Right lung (tissue), 5 donors: ENCODE measurements around the gene MAN1A1. TPM values are rescaled to one million over a fixed set of nuclear protein-coding genes. Genes with fewer than 3 reads are reported as not detected.
"Not testable (repeated sequence)": the region's sequence is repeated elsewhere in the genome, so short reads cannot be mapped to it uniquely, and the experiment has no call there.

Experiments
- DNase-seq, 2 donors: peaks; one replicate each; pipeline ENCODE4 v3.0.0-alpha.2; 2013
- polyA plus RNA-seq, 5 donors: library from polyadenylated mRNA; unstranded; fragments of 120-200 nt; gene quantifications; one replicate each; pipeline versions ENCODE4 v1.2.1 to v1.2.3, GENCODE V29; 2013; ENCODE audit warnings: inconsistent platforms in 1 of 5, low replicate concordance in 1 of 5; ENCODE audit not compliant: insufficient read length in 5 of 5, insufficient read depth in 1 of 5

MAN1A1 gene
- polyA plus RNA-seq, 5 donors, result 35.8 to 72.9 (median 65.1) TPM

- no peak for DNase-seq
These were observed 176.7 kb downstream of the MAN1A1 start for GRCh38 chr6:119172824-119173223.

- DNase-seq, result no peak
These were observed 177.5 kb downstream of the MAN1A1 start for GRCh38 chr6:119171864-119172588.

- no peak for DNase-seq
These were observed 178.3 kb downstream of the MAN1A1 start for GRCh38 chr6:119171088-119171841.

GRCh38 chr6:119170447-119171087, 179.0 kb downstream of the MAN1A1 start:
- no peak for DNase-seq

- no peak for DNase-seq
These were observed 179.5 kb downstream of the MAN1A1 start for GRCh38 chr6:119170103-119170446.

GRCh38 chr6:119169355-119169754, 180.2 kb downstream of the MAN1A1 start:
- DNase-seq, result not testable (repeated sequence)

- no peak for DNase-seq
These were observed 183.4 kb downstream of the MAN1A1 start for GRCh38 chr6:119166024-119166784.

- no peak for DNase-seq
These were observed 186.6 kb downstream of the MAN1A1 start for GRCh38 chr6:119163006-119163405.

GRCh38 chr6:119162134-119162775, 187.3 kb downstream of the MAN1A1 start:
- no peak for DNase-seq

- DNase-seq, result no peak
These were observed 188.1 kb downstream of the MAN1A1 start for GRCh38 chr6:119161438-119161837.

- no peak for DNase-seq
These were observed 188.7 kb downstream of the MAN1A1 start for GRCh38 chr6:119160911-119161310.

- no peak for DNase-seq
These were observed 191.3 kb downstream of the MAN1A1 start for GRCh38 chr6:119158057-119158848.

- no peak for DNase-seq
These were observed 192.1 kb downstream of the MAN1A1 start for GRCh38 chr6:119157506-119157815.

GRCh38 chr6:119156757-119157505, 192.6 kb downstream of the MAN1A1 start:
- no peak for DNase-seq

- DNase-seq, result not testable (repeated sequence)
These were observed 193.5 kb downstream of the MAN1A1 start for GRCh38 chr6:119156082-119156481.

GRCh38 chr6:119152187-119152586, 197.4 kb downstream of the MAN1A1 start:
- DNase-seq, result no peak

GRCh38 chr6:119148825-119149525, 200.6 kb downstream of the MAN1A1 start:
- no peak for DNase-seq

- peak; percentile 74 to 78 for DNase-seq
These were observed 201.3 kb downstream of the MAN1A1 start for GRCh38 chr6:119148098-119148824.
